GM12878 (cell line): ENCODE results near the gene DENND1A. TPM values are rescaled to one million over a fixed set of nuclear protein-coding genes. Genes with fewer than 3 reads are reported as not detected.

Experiments used
- ATAC-seq: fragments of 200-7000 bp; cut with Tn5 transposase; 3 replicates; pipeline ENCODE4 v1.9.1; 2020; ENCODE audit warnings: mild to moderate bottlenecking, moderate library complexity
- BruUV-seq: library from RNA; stranded (reverse); fragments of 400-500 nt; replicated peaks from 2 replicates; lab custom pipeline; 2021; lab: Mats Ljungman, UMichigan
- CTCF ChIA-PET: fragments of 300-600 bp; sonication (Branson Sonifier 250); formaldehyde crosslinking; extraction: SDS; loops from one replicate; lab custom pipeline; 2021; ENCODE audit warnings: inconsistent platforms; lab: Yijun Ruan, JAX
- POLR2A ChIA-PET: fragments of 350-600 bp; formaldehyde crosslinking; extraction: SDS; loops from one replicate; lab custom pipeline; 2021; ENCODE audit warnings: inconsistent platforms; lab: Charles Lee
- RAD21 ChIA-PET: fragments of 300-600 bp; sonication (Branson Sonifier 250); formaldehyde crosslinking; loops from one replicate; lab custom pipeline; 2023; ENCODE audit warnings: antibody characterized with exemption; ENCODE audit not compliant: unreplicated experiment; lab: Charles Lee
- SMC1A ChIA-PET: fragments of 300-600 bp; sonication (Branson Sonifier 250); formaldehyde crosslinking; loops from one replicate; lab custom pipeline; 2023; ENCODE audit not compliant: unreplicated experiment, uncharacterized antibody; lab: Charles Lee
- DNase-seq: peaks from one replicate; pipeline ENCODE4 v3.0.0-alpha.2; 2011; ENCODE audit warnings: low read depth, low spot score
- FAIRE-seq: peaks from 3 replicates; lab custom pipeline; 2011; peaks lifted over from hg19 to GRCh38; lab: Jason Lieb, UNC
- H2AFZ ChIP-seq: 2 replicates; pipeline ENCODE4 v1.6.0; 2011; ENCODE audit warnings: low read depth, low read length, control low read depth; ENCODE audit not compliant: control insufficient read depth
- H3K27ac ChIP-seq: 2 replicates; pipeline ENCODE4 v1.5.1; 2011; ENCODE audit warnings: control low read depth; ENCODE audit not compliant: control insufficient read depth, insufficient read depth
- H3K27me3 ChIP-seq, 2 experiments: replicated peaks in 1 of 2; 2 replicates each; pipeline versions ENCODE4 v1.6.0 to v1.6.1; 2011; ENCODE audit warnings: low read length in 1 of 2; ENCODE audit not compliant: control insufficient read depth in 2 of 2, insufficient read depth in 2 of 2
- H3K36me3 ChIP-seq, 2 experiments: 2 replicates each; pipeline ENCODE4 v1.5.1; 2011; ENCODE audit warnings: low read length in 1 of 2; ENCODE audit not compliant: control insufficient read depth in 2 of 2, insufficient read depth in 2 of 2
- H3K4me1 ChIP-seq: 2 replicates; pipeline ENCODE4 v1.6.1; 2011; ENCODE audit warnings: mild to moderate bottlenecking, low read length, moderate library complexity, mixed read lengths; ENCODE audit not compliant: control insufficient read depth, insufficient read depth
- H3K4me2 ChIP-seq: 2 replicates; pipeline ENCODE4 v1.6.0; 2011; ENCODE audit warnings: control low read depth; ENCODE audit not compliant: control insufficient read depth, insufficient read depth
- H3K4me3 ChIP-seq: fragments of 200-600 bp; sonication (generic); 2 replicates; pipeline ENCODE4 v1.5.1; 2016
- H3K79me2 ChIP-seq: 2 replicates; pipeline ENCODE4 v1.6.0; 2011; ENCODE audit warnings: low read length; ENCODE audit not compliant: control insufficient read depth, insufficient read depth
- H3K9ac ChIP-seq: 2 replicates; pipeline ENCODE4 v1.8.0; 2011; ENCODE audit warnings: low read length, control low read depth, mixed read lengths; ENCODE audit not compliant: control insufficient read depth, insufficient read depth
- H3K9me3 ChIP-seq: replicated peaks from 3 replicates; pipeline ENCODE4 v1.5.1; 2011; ENCODE audit warnings: mild to moderate bottlenecking, low read length; ENCODE audit not compliant: control insufficient read depth, insufficient read depth
- H4K20me1 ChIP-seq: 2 replicates; pipeline ENCODE4 v1.6.0; 2011; ENCODE audit not compliant: control insufficient read depth, insufficient read depth
- HDAC2 ChIP-seq: fragments of 200-600 bp; sonication (generic); IDR thresholded peaks from 2 replicates; pipeline ENCODE4 v1.6.1; 2017
- MEF2A ChIP-seq: IDR thresholded peaks from 2 replicates; pipeline ENCODE4 v1.6.1; 2011; ENCODE audit warnings: low read depth, mild to moderate bottlenecking, low read length, moderate library complexity; ENCODE audit not compliant: insufficient read depth
- MXI1 ChIP-seq: fragments of 150-350 bp; IDR thresholded peaks from 2 replicates; pipeline ENCODE4 v1.6.1; 2011; ENCODE audit warnings: low read depth, mild to moderate bottlenecking, inconsistent platforms, low read length, improper control_type of control experiment
- MYB ChIP-seq: fragments of 150-350 bp; IDR thresholded peaks from 2 replicates; pipeline ENCODE4 v1.6.1; 2014; ENCODE audit warnings: mild to moderate bottlenecking, low read depth, low read length, borderline replicate concordance
- NFIC ChIP-seq: IDR thresholded peaks from 2 replicates; pipeline ENCODE4 v1.6.1; 2012; ENCODE audit warnings: low read depth, mild to moderate bottlenecking, inconsistent platforms, low read length, moderate library complexity
- WRNIP1 ChIP-seq: IDR thresholded peaks from 2 replicates; pipeline ENCODE4 v1.6.1; 2011; ENCODE audit warnings: low read depth, low read length, improper control_type of control experiment, borderline replicate concordance
- ZNF384 ChIP-seq: IDR thresholded peaks from 2 replicates; pipeline ENCODE4 v1.6.1; 2012; ENCODE audit warnings: low read depth, mild to moderate bottlenecking, low read length, improper control_type of control experiment, borderline replicate concordance
- WGBS: methylation state at CpG from one replicate; pipeline ENCODE4 v1.1.6; 2016; ENCODE audit warnings: low lambda C conversion rate; ENCODE audit not compliant: insufficient replicate concordance, insufficient coverage; ENCODE audit errors: missing lambda C conversion rate; 5-methylcytosine and 5-hydroxymethylcytosine counted together
- in situ Hi-C: fragments of 300-500 bp; cut with MboI; formaldehyde crosslinking; loops from 9 replicates; pipeline ENCODE4 v1.14.3; 2018; ENCODE audit warnings: mixed read lengths
- intact Hi-C: fragments of 100-400 bp; cut with micrococcal nuclease; formaldehyde crosslinking; loops from one replicate; pipeline ENCODE4 v1.14.2; 2022; ENCODE audit not compliant: unreplicated experiment
- polyA plus RNA-seq, 11 experiments: library from polyadenylated mRNA; depleted of rRNA in 4 of 11; unstranded in 6 of 11; stranded (reverse) in 5 of 11; fragments of >200 nt; fragmentation: Nextera tagmentation in 4 of 11; fragmentation: Illumina TruSeq in 1 of 11; extraction: Ambion mirVana in 4 of 11; extraction: Trizol in 1 of 11; gene quantifications; 1 replicate in 1 of 11; 2 replicates in 10 of 11; pipeline versions ENCODE4 v1.2.1 to v1.2.3, GENCODE V29; 2011 to 2016; ENCODE audit warnings: inconsistent platforms in 2 of 11, missing spikeins in 2 of 11, low read depth in 1 of 11
- total RNA-seq, 4 experiments: library from RNA; depleted of rRNA in 3 of 4; stranded (reverse); fragments of >200 nt in 3 of 4; fragmentation: Illumina TruSeq in 1 of 4; extraction: Trizol in 1 of 4; gene quantifications; 2 replicates each; pipeline versions ENCODE4 v1.2.1 to v1.2.3, GENCODE V29; 2013 to 2021
- TF ChIP-seq, protein P1 (sequence below): fragments of 450-650 bp; IDR thresholded peaks from 2 replicates; pipeline ENCODE4 v1.6.1; 2016; ENCODE audit warnings: mild to moderate bottlenecking

Gene DENND1A
- total and polyA plus RNA-seq, 10 of the 15 experiments (the other 5 are each of a cell fraction or from before 2014, with no cell fraction given), result 14.1 to 48.6 (median 35.2) TPM

DNA sequence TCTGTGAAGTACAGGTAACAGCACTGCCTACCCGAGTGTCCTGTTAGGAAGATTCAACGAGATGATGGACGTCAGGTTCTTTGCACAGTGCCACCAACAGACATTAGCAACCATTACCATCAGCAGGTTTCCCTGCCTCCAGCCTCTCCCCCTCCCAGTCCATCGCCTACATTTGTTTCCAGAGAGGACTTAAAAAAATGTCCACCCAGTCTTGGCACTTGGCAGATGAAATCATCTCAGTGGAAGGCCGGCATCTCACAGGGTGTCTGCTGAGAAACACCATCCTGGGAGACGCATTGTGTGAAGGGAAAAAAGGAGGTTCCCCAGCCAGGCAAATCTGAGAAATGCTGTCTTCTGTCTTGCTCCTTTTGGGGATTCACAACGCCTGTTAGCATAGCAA lies 515.7 kb downstream of the DENND1A start:
- SMC1A ChIA-PET, result no interaction called here
- in situ Hi-C loops, result no loop called here
- H3K9ac ChIP-seq, result no peak overlapping the region
- TF ChIP-seq NFIC (no peak), HDAC2 (no peak), ZNF384 (no peak), MYB (no peak), MEF2A (no peak), WRNIP1 (no peak), MXI1 (no peak)
- TF ChIP-seq, protein P1, sequence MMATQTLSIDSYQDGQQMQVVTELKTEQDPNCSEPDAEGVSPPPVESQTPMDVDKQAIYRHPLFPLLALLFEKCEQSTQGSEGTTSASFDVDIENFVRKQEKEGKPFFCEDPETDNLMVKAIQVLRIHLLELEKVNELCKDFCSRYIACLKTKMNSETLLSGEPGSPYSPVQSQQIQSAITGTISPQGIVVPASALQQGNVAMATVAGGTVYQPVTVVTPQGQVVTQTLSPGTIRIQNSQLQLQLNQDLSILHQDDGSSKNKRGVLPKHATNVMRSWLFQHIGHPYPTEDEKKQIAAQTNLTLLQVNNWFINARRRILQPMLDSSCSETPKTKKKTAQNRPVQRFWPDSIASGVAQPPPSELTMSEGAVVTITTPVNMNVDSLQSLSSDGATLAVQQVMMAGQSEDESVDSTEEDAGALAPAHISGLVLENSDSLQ, result no peak
- TF ChIP-seq, all 136 proteins: peak for 0
- no peak for ATAC-seq
- POLR2A ChIA-PET, result no interaction called here
- Histone ChIP-seq H3K27ac (no peak overlapping the region), H3K9me3 (no peaks in the 10 kb centered on the region), H3K4me2 (no peak overlapping the region), H4K20me1 (no peaks in the 10 kb centered on the region; the same call in 1 of the 2 replicates), H3K4me1 (no peaks in the 10 kb centered on the region), H3K4me3 (no peak overlapping the region), H3K79me2 (no peaks in the 10 kb centered on the region), H3K36me3 (peaks cover 0 to 3% of the 10 kb centered on the region in 2 experiments; a peak in 1 of 4 replicates), H3K27me3 (no peaks in the 10 kb centered on the region), H2AFZ (no peak overlapping the region)
- CTCF ChIA-PET, result interaction anchor here (0.5 kb wide), 1 partner anchor 452 kb away, joined by 3 read pairs; no protein-coding TSS in a partner anchor
- intact Hi-C loops, result no loop called here
- WGBS, result 85% methylated on average over 7 of the region's 7 CpGs
- TSS peak; percentile 12 for BruUV-seq
- FAIRE-seq, result no peak
- no peak for DNase-seq
- RAD21 ChIA-PET, result no interaction called here
